ENCODE data around the gene FBLN2.

FBLN2 gene

DNA sequence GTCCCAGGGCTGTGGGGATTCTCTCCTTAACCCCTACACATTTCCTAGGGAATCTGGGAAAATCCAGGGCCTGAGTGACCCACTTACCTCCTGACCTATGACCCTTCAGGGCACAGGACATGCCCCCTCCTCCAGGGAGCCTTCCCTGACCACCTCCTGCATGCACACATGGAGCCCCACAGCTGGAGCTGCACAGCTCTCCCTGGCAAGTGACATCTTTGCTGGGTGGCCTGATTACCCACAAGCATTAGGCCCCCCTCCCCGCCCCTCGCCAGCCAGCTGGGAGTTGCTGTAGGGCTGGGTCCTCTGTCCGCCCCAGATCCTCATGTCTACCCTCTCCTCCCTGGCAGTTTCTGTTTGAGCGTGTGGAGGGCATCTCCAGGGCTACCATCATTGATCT is 47.4 kb upstream of the FBLN2 start:
- no peak for DNase-seq (ENCODE audit: low read depth in 1 of 2, low spot score in 1 of 2)
- no peak overlapping the region for H3K27ac ChIP-seq (replicated peaks)
- H3K27me3 ChIP-seq (ENCODE audit: insufficient read depth, poor library complexity, severe bottlenecking) = no peaks in the 10 kb centered on the region
- no peak overlapping the region for H3K4me3 ChIP-seq (replicated peaks; ENCODE audit: insufficient read depth, low read length)
- no peak for TF ChIP-seq GABPA (IDR thresholded peaks at IDR 0.05; ENCODE audit: low read depth)
- TF ChIP-seq, protein P1, sequence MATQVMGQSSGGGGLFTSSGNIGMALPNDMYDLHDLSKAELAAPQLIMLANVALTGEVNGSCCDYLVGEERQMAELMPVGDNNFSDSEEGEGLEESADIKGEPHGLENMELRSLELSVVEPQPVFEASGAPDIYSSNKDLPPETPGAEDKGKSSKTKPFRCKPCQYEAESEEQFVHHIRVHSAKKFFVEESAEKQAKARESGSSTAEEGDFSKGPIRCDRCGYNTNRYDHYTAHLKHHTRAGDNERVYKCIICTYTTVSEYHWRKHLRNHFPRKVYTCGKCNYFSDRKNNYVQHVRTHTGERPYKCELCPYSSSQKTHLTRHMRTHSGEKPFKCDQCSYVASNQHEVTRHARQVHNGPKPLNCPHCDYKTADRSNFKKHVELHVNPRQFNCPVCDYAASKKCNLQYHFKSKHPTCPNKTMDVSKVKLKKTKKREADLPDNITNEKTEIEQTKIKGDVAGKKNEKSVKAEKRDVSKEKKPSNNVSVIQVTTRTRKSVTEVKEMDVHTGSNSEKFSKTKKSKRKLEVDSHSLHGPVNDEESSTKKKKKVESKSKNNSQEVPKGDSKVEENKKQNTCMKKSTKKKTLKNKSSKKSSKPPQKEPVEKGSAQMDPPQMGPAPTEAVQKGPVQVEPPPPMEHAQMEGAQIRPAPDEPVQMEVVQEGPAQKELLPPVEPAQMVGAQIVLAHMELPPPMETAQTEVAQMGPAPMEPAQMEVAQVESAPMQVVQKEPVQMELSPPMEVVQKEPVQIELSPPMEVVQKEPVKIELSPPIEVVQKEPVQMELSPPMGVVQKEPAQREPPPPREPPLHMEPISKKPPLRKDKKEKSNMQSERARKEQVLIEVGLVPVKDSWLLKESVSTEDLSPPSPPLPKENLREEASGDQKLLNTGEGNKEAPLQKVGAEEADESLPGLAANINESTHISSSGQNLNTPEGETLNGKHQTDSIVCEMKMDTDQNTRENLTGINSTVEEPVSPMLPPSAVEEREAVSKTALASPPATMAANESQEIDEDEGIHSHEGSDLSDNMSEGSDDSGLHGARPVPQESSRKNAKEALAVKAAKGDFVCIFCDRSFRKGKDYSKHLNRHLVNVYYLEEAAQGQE (IDR thresholded peaks at IDR 0.05; ENCODE audit: insufficient replicate concordance, low read depth) = no peak
- no peak for TF ChIP-seq POLR2AphosphoS5 (IDR thresholded peaks at IDR 0.05; ENCODE audit: low read depth)
- TF ChIP-seq, protein P2, sequence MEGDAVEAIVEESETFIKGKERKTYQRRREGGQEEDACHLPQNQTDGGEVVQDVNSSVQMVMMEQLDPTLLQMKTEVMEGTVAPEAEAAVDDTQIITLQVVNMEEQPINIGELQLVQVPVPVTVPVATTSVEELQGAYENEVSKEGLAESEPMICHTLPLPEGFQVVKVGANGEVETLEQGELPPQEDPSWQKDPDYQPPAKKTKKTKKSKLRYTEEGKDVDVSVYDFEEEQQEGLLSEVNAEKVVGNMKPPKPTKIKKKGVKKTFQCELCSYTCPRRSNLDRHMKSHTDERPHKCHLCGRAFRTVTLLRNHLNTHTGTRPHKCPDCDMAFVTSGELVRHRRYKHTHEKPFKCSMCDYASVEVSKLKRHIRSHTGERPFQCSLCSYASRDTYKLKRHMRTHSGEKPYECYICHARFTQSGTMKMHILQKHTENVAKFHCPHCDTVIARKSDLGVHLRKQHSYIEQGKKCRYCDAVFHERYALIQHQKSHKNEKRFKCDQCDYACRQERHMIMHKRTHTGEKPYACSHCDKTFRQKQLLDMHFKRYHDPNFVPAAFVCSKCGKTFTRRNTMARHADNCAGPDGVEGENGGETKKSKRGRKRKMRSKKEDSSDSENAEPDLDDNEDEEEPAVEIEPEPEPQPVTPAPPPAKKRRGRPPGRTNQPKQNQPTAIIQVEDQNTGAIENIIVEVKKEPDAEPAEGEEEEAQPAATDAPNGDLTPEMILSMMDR (IDR thresholded peaks at IDR 0.05; ENCODE audit: insufficient read depth, low read length) = no peak
- TF ChIP-seq SPI1 (IDR thresholded peaks at IDR 0.05; ENCODE audit: borderline replicate concordance, low read depth) = no peak

DNA sequence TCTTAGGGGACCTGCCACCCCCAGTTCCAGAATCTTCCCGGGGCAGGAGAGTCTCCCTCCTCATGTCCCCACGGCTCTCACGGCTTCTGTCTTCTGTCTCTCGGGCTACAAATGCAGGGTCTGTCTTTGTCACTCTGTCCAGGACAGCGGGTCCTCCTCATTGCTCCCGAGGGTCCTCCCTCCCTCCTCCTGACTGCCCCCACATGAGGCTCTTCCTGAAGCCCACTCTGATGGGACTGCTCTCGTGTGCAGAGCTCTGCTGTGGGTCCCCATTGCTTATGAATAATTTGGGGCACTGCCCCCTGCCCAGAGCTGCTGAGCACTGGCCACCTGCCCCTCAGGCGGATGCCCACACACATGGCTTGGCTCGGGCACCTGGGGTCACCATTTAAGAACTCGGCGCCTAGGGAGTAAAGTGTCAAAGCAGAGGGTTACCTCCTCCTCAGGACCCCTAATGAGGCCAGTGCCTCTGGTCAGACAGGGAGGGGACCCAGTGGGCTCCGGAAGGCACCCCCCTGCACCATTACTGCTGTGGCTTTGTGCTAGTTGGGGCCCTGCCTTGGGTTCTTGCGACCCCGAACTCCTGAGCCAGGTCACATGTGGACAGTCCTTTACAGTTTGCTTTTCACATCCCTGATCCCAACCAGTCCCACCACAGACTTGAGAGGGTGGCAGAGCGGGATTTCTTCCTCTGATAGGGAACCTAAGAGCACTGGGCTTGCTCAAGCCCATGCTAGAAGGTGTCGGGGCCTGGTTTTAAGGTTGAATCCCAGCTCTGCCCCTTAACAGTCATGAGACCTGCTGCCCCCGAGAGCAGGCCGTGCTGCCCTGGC is 46.8 kb upstream of the FBLN2 start:
- no peak overlapping the region for H3K4me3 ChIP-seq (replicated peaks; ENCODE audit: insufficient read depth, low read length)
- no peaks in the 10 kb centered on the region for H3K27me3 ChIP-seq (ENCODE audit: insufficient read depth, poor library complexity, severe bottlenecking)
- TF ChIP-seq GABPA (IDR thresholded peaks at IDR 0.05; ENCODE audit: low read depth) = no peak
- TF ChIP-seq POLR2AphosphoS5 (IDR thresholded peaks at IDR 0.05; ENCODE audit: low read depth) = no peak
- TF ChIP-seq, protein P1 (IDR thresholded peaks at IDR 0.05; ENCODE audit: insufficient replicate concordance, low read depth) = no peak
- TF ChIP-seq, protein P2 (IDR thresholded peaks at IDR 0.05; ENCODE audit: insufficient read depth, low read length) = no peak
- TF ChIP-seq SPI1 (IDR thresholded peaks at IDR 0.05; ENCODE audit: borderline replicate concordance, low read depth) = no peak
- no peak overlapping the region for H3K27ac ChIP-seq (replicated peaks)
- no peak for DNase-seq (ENCODE audit: low read depth in 1 of 2, low spot score in 1 of 2)

DNA sequence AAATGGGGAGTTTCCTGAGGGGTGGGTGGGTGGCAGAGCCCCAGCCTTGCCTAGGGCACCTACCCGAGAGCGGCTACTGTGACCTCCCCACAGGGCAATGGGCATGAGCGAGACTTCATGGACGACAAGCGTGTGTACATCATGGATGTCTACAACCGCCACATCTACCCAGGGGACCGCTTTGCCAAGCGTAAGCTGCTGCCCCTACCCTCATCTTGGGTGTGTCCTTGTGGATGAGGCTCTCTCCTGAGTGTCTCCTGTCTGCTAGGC is 46.2 kb upstream of the FBLN2 start:
- no peak overlapping the region for H3K4me3 ChIP-seq (replicated peaks; ENCODE audit: insufficient read depth, low read length)
- DNase-seq (ENCODE audit: low read depth in 1 of 2, low spot score in 1 of 2) = no peak
- TF ChIP-seq POLR2AphosphoS5 (IDR thresholded peaks at IDR 0.05; ENCODE audit: low read depth) (no peak), SPI1 (IDR thresholded peaks at IDR 0.05; ENCODE audit: borderline replicate concordance, low read depth) (no peak), GABPA (IDR thresholded peaks at IDR 0.05; ENCODE audit: low read depth) (no peak)
- TF ChIP-seq, protein P1 (IDR thresholded peaks at IDR 0.05; ENCODE audit: insufficient replicate concordance, low read depth) = no peak
- TF ChIP-seq, protein P2 (IDR thresholded peaks at IDR 0.05; ENCODE audit: insufficient read depth, low read length) = no peak
- H3K27ac ChIP-seq (replicated peaks) = no peak overlapping the region
- no peaks in the 10 kb centered on the region for H3K27me3 ChIP-seq (ENCODE audit: insufficient read depth, poor library complexity, severe bottlenecking)

Data from HL-60 (cell line).